Tongue (tissue), 2 donors: ENCODE results near the gene QSOX1. TPM values are rescaled to one million over a fixed set of nuclear protein-coding genes. Genes with fewer than 3 reads are reported as not detected.
A peak's percentile ranks its signal among the peaks of the same experiment; 100 is the strongest.

Source experiments
- DNase-seq: peaks from one replicate; pipeline ENCODE4 v3.0.0-alpha.2; 2015
- total RNA-seq: library from RNA; depleted of rRNA; stranded (reverse); fragments of >200 nt; gene quantifications from one replicate; pipeline ENCODE4 v1.2.3, GENCODE V29; 2014

The QSOX1 gene
- total RNA-seq, 1 donor from 2014 or later, result 41.9 TPM

- DNase-seq, result peak; percentile 28
These were observed 62.3 kb downstream of the QSOX1 start for GRCh38 chr1:180217006-180217405.

- no peak for DNase-seq
These were observed 64.4 kb downstream of the QSOX1 start for GRCh38 chr1:180218806-180219765.

- DNase-seq, result no peak
These were observed 65.1 kb downstream of the QSOX1 start for GRCh38 chr1:180219776-180220175.

GRCh38 chr1:180221462-180221861, 66.8 kb downstream of the QSOX1 start:
- no peak for DNase-seq

- no peak for DNase-seq
These were observed 70.2 kb downstream of the QSOX1 start for GRCh38 chr1:180224902-180225301.

- DNase-seq, result no peak
These were observed 70.7 kb downstream of the QSOX1 start for GRCh38 chr1:180225403-180225802.

GRCh38 chr1:180227861-180228647, 73.4 kb downstream of the QSOX1 start:
- peak; percentile 11 for DNase-seq

- DNase-seq, result peak; percentile 22
These were observed 74.2 kb downstream of the QSOX1 start for GRCh38 chr1:180228648-180229482.

GRCh38 chr1:180229483-180230415, 75.1 kb downstream of the QSOX1 start, which contains the start of gene LHX4:
TSS of gene LHX4 (plus strand) at chr1:180230264. CDS start at chr1:180230530, 266 bp downstream.
- peak; percentile 44 for DNase-seq

- peak; percentile 10 for DNase-seq
These were observed 75.7 kb downstream of the QSOX1 start for GRCh38 chr1:180230416-180230790.

GRCh38 chr1:180230791-180231505, 76.3 kb downstream of the QSOX1 start:
- peak; percentile 29 for DNase-seq

GRCh38 chr1:180231506-180231921, 76.8 kb downstream of the QSOX1 start:
- DNase-seq, result peak; percentile 32

- DNase-seq, result peak; percentile 5
These were observed 77.3 kb downstream of the QSOX1 start for GRCh38 chr1:180231936-180232335.

- no peak for DNase-seq
These were observed 77.9 kb downstream of the QSOX1 start for GRCh38 chr1:180232521-180233043.

GRCh38 chr1:180233191-180234011, 78.7 kb downstream of the QSOX1 start:
- no peak for DNase-seq

GRCh38 chr1:180234369-180235076, 79.9 kb downstream of the QSOX1 start:
- DNase-seq, result peak; percentile 5

- no peak for DNase-seq
These were observed 80.4 kb downstream of the QSOX1 start for GRCh38 chr1:180235077-180235501.
